PFSK-1 (cell line): Measurements from ENCODE around the gene ADSS2.

Experiments used
- POLR2AphosphoS5 ChIP-seq: IDR thresholded peaks from 2 replicates; pipeline ENCODE4 v1.6.1; 2012; ENCODE audit warnings: low read depth, mild to moderate bottlenecking, control low read depth, low read length, moderate library complexity
- TAF1 ChIP-seq: IDR thresholded peaks from 2 replicates; pipeline ENCODE4 v1.6.1; 2012; ENCODE audit warnings: low read length, control low read depth, borderline replicate concordance; ENCODE audit not compliant: insufficient read depth

DNA sequence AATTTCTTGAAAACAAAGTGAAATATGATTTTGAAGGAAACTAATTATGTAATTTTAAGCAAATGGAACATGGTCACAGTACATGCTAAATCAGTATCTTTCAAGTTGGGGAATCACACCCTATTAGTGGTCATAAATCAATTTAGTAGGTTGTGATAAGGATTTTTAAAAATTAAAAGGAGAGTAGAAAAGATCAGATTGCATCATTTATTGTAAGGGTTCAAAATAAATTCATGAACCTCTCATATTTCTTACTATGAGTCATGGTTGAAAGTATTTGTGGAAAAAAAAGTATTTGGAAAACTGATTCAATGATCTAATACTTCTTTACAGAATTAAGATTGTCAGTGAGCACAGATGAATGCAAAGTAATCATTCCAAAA is 14.6 kb downstream of the ADSS2 start:
- TF ChIP-seq TAF1: no peak
- TF ChIP-seq POLR2AphosphoS5: no peak
